Measurements from ENCODE around the gene LDB2.

GRCh38 chr4:16693641-16694040, 204.8 kb downstream of the LDB2 start:
- TF ChIP-seq ETS1 (IDR thresholded peaks at IDR 0.05) (no peak), CTCF (conservative IDR thresholded peaks at IDR 0.05; ENCODE audit: low read depth in 2 of 2) (no peak), REST (IDR thresholded peaks at IDR 0.05; ENCODE audit: unreplicated experiment) (no peak), NANOG (IDR thresholded peaks at IDR 0.05; ENCODE audit: borderline replicate concordance) (no peak), EZH2phosphoT487 (IDR thresholded peaks at IDR 0.05; ENCODE audit: unreplicated experiment) (no peak)
